ENCODE measurements around the gene LMF1. TPM values are rescaled to one million over a fixed set of nuclear protein-coding genes. Genes with fewer than 3 reads are reported as not detected.
"Not testable (repeated sequence)": the region's sequence is repeated elsewhere in the genome, so short reads cannot be mapped to it uniquely, and the experiment has no call there.

LMF1 gene
- total RNA-seq, 1 donor from 2014 or later: 14.3 TPM

GRCh38 chr16:866252-866896 is 104.4 kb downstream of the LMF1 start:
- DNase-seq (ENCODE audit: low spot score): no peak
- Mint-ChIP-seq H3K4me3 (ENCODE audit: low read depth) (no peak overlapping the region), H3K9me3 (peaks cover 3% of the 10 kb centered on the region), H3K27ac (no peak overlapping the region), H3K27me3 (ENCODE audit: low read depth) (no peaks in the 10 kb centered on the region), H3K4me1 (ENCODE audit: low read depth) (no peaks in the 10 kb centered on the region), H3K36me3 (ENCODE audit: low read depth) (no peaks in the 10 kb centered on the region)
- intact Hi-C loops (cut with micrococcal nuclease): no loop called here

GRCh38 chr16:865026-865425 is 105.8 kb downstream of the LMF1 start:
- no peak overlapping the region for H3K27ac Mint-ChIP-seq
- H3K9me3 Mint-ChIP-seq: peaks cover 11% of the 10 kb centered on the region
- H3K36me3 Mint-ChIP-seq (ENCODE audit: low read depth): peaks cover 4% of the 10 kb centered on the region
- DNase-seq (ENCODE audit: low spot score): no peak
- no peak overlapping the region for H3K4me3 Mint-ChIP-seq (ENCODE audit: low read depth)
- H3K27me3 Mint-ChIP-seq (ENCODE audit: low read depth): no peaks in the 10 kb centered on the region
- intact Hi-C loops (cut with micrococcal nuclease): no loop called here
- H3K4me1 Mint-ChIP-seq (ENCODE audit: low read depth): no peaks in the 10 kb centered on the region

DNA sequence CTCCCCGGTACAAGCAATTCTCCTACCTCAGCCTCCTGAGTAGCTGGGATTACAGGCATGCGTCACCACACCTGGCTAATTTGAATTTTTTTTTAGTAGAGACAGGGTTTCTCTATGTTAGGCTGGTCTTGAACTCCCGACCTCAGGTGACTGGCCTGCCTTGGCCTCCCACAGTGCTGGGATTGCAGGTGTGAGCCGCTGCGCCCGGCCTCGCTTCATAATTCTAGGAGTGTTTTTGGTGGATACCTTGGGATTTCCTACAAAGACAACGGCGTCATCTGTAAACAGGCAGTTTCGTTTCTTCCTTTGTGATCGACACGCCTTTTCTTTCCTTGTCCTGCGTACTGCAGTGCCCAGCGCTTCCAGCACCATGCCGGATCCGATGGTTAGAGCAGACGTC is 109.3 kb downstream of the LMF1 start:
- H3K4me1 Mint-ChIP-seq (ENCODE audit: low read depth): no peaks in the 10 kb centered on the region
- intact Hi-C loops (cut with micrococcal nuclease): no loop called here
- no peak overlapping the region for H3K27ac Mint-ChIP-seq
- H3K4me3 Mint-ChIP-seq (ENCODE audit: low read depth): no peak overlapping the region
- DNase-seq (ENCODE audit: low spot score): no peak
- no peaks in the 10 kb centered on the region for H3K27me3 Mint-ChIP-seq (ENCODE audit: low read depth)
- H3K9me3 Mint-ChIP-seq: peaks cover 21% of the 10 kb centered on the region
- H3K36me3 Mint-ChIP-seq (ENCODE audit: low read depth): peaks cover 8% of the 10 kb centered on the region

GRCh38 chr16:860891-861290 is 109.9 kb downstream of the LMF1 start:
- Mint-ChIP-seq H3K4me1 (ENCODE audit: low read depth) (no peaks in the 10 kb centered on the region), H3K4me3 (ENCODE audit: low read depth) (no peak overlapping the region), H3K27me3 (ENCODE audit: low read depth) (no peaks in the 10 kb centered on the region), H3K36me3 (ENCODE audit: low read depth) (peaks cover 8% of the 10 kb centered on the region), H3K9me3 (peaks cover 23% of the 10 kb centered on the region), H3K27ac (no peak overlapping the region)
- DNase-seq (ENCODE audit: low spot score): no peak
- intact Hi-C loops (cut with micrococcal nuclease): no loop called here

DNA sequence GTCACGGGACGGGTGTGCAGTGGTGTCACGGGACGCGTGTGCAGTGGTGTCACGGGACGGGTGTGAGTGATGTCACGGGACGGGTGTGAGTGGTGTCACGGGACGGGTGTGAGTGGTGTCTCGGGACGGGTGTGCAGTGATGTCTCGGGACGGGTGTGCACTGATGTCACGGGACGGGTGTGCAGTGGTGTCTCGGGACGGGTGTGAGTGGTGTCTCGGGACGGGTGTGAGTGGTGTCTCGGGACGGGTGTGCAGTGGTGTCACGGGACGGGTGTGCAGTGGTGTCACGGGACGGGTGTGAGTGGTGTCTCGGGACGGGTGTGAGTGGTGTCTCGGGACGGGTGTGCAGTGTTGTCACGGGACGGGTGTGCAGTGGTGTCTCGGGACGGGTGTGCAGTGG is 111.8 kb downstream of the LMF1 start:
- H3K27ac Mint-ChIP-seq; DNase-seq (ENCODE audit: low spot score); H3K27me3 Mint-ChIP-seq (ENCODE audit: low read depth); intact Hi-C loops (cut with micrococcal nuclease); H3K4me3 Mint-ChIP-seq (ENCODE audit: low read depth); H3K36me3 Mint-ChIP-seq (ENCODE audit: low read depth); H3K4me1 Mint-ChIP-seq (ENCODE audit: low read depth): not testable (repeated sequence)
- H3K9me3 Mint-ChIP-seq: peaks cover 26% of the 10 kb centered on the region

- peaks cover 26% of the 10 kb centered on the region for H3K9me3 Mint-ChIP-seq
- H3K27me3 Mint-ChIP-seq (ENCODE audit: low read depth); H3K36me3 Mint-ChIP-seq (ENCODE audit: low read depth); H3K27ac Mint-ChIP-seq; intact Hi-C loops (cut with micrococcal nuclease); H3K4me3 Mint-ChIP-seq (ENCODE audit: low read depth); DNase-seq (ENCODE audit: low spot score); H3K4me1 Mint-ChIP-seq (ENCODE audit: low read depth): not testable (repeated sequence)
These were observed 112.3 kb downstream of the LMF1 start for GRCh38 chr16:858441-858840.

DNA sequence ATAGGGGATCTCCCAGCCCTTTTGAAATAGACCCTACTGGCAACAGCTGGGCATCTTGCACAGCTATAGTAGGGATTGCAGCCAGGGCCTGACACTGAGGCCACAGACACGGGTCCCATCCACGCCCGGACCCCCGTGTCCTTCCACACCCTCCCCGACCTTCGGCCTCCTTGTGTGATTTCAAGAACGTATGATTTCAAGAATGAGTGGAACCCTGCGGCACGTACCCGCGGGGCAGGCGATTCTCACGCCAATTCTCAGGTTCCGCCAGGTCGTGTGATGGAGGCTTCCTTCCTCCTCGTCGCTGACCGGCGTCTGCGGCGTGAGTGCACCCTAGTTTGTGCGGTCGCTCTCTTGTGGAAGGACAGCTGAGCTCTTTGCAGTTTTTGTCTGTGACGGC is 114.0 kb downstream of the LMF1 start:
- peaks cover 23% of the 10 kb centered on the region for H3K9me3 Mint-ChIP-seq
- no peaks in the 10 kb centered on the region for H3K27me3 Mint-ChIP-seq (ENCODE audit: low read depth)
- intact Hi-C loops (cut with micrococcal nuclease): no loop called here
- no peak overlapping the region for H3K4me3 Mint-ChIP-seq (ENCODE audit: low read depth)
- H3K27ac Mint-ChIP-seq: no peak overlapping the region
- no peak for DNase-seq (ENCODE audit: low spot score)
- H3K36me3 Mint-ChIP-seq (ENCODE audit: low read depth): peaks cover 8% of the 10 kb centered on the region
- H3K4me1 Mint-ChIP-seq (ENCODE audit: low read depth): no peaks in the 10 kb centered on the region

- H3K27ac Mint-ChIP-seq: no peak overlapping the region
- H3K9me3 Mint-ChIP-seq: peaks cover 24% of the 10 kb centered on the region
- peaks cover 8% of the 10 kb centered on the region for H3K36me3 Mint-ChIP-seq (ENCODE audit: low read depth)
- no peaks in the 10 kb centered on the region for H3K27me3 Mint-ChIP-seq (ENCODE audit: low read depth)
- H3K4me3 Mint-ChIP-seq (ENCODE audit: low read depth): no peak overlapping the region
- H3K4me1 Mint-ChIP-seq (ENCODE audit: low read depth): no peaks in the 10 kb centered on the region
- intact Hi-C loops (cut with micrococcal nuclease): no loop called here
- DNase-seq (ENCODE audit: low spot score): no peak
These were observed 114.7 kb downstream of the LMF1 start for GRCh38 chr16:856101-856500.

DNA sequence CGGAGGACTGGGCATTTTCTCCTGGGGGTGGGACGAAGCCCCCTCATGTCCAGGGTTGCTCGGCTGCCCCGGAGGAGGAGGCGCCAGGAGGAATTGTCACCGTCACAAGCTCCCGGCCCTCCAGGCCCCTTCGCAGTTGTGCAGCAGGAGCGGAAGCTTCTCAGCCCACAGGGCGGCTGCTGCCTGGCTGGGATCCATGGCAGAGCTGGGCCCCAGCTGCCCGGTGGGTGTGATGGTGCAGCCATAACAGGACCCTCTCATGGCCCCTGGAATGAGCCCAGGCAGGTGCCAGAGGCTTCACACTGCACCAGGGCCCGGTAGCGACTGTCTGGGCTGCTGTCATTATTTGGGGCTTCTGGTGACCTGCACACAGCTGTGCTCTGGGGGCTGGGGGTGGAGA is 115.3 kb downstream of the LMF1 start:
- H3K4me1 Mint-ChIP-seq (ENCODE audit: low read depth): no peaks in the 10 kb centered on the region
- DNase-seq (ENCODE audit: low spot score): no peak
- intact Hi-C loops (cut with micrococcal nuclease): no loop called here
- no peak overlapping the region for H3K27ac Mint-ChIP-seq
- peaks cover 5% of the 10 kb centered on the region for H3K36me3 Mint-ChIP-seq (ENCODE audit: low read depth)
- no peak overlapping the region for H3K4me3 Mint-ChIP-seq (ENCODE audit: low read depth)
- H3K9me3 Mint-ChIP-seq: peaks cover 24% of the 10 kb centered on the region
- no peaks in the 10 kb centered on the region for H3K27me3 Mint-ChIP-seq (ENCODE audit: low read depth)

DNA sequence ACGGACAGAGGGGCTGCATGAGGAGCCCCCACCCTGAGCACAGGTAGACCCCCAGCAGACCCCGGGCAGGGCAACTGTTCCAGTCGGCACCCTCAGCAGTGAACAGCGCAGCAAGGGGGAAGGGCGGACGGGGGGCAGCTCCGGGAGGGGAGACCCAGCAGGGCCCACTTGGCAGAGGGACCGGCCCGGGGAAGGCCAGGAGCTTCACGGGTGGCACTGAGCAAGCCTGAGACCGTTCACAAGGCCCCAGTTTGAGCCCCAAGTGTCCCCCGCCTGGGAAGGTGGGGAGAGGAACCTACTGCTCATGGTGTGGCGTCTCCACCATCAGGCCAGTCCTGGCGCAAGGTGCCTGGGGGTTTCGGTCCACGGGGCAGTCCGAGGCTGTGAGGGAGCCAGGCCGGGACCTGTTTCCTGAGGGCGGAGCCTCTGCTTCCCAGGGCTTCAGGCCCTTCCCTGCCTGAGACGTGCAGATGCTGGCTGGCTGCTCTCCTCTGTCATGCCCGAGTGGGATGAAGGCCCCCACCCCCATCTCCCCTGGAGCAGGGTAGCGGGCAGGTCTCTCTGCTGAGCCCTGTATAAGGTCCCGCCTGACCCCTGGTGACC is 115.9 kb downstream of the LMF1 start:
- Mint-ChIP-seq H3K27ac (no peak overlapping the region), H3K9me3 (peaks cover 27% of the 10 kb centered on the region), H3K36me3 (ENCODE audit: low read depth) (peaks cover 3% of the 10 kb centered on the region), H3K4me1 (ENCODE audit: low read depth) (no peaks in the 10 kb centered on the region), H3K4me3 (ENCODE audit: low read depth) (no peak overlapping the region), H3K27me3 (ENCODE audit: low read depth) (no peaks in the 10 kb centered on the region)
- DNase-seq (ENCODE audit: low spot score): no peak
- intact Hi-C loops (cut with micrococcal nuclease): no loop called here

DNA sequence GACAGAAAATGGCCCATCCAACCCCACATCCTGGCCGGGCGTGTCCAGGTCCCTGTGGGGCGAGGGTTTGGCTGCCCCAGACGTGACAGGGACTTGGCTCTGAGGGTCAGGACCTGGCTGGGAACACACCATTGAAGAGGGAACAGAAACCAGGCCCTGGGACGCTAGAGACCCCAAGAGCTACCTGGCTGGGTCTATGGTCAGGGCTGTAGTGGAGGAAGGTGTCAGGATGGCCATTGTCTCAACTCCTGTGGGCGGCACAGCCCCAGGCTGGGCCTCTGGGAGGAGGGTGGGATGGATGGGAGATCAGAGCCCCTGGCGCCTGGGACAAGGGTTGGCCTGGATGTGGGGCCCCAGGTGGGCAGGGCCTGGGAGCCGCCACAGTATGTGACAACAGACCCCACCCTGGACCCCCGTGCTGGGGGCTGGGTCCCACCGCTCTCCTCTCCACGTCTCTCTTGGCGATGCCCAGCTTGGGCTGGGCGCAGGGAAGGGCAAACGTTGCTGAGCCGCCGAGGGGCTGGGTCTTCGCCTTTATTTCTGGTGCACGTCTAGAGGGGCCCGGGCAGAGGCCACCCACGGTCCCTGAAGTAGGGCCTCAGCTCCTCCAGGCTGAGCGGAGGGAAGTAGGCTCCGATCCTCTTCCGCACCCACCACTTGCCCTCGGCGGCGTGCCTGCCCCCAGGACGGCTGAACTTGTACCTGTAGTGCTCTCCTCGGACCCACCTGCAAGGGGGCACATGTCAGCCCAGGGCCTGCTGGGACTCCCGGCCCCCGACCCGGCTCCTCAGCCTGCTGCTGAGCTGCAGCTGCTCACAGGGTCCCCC is 116.6 kb downstream of the LMF1 start:
- Mint-ChIP-seq H3K27me3 (ENCODE audit: low read depth) (no peaks in the 10 kb centered on the region), H3K4me3 (ENCODE audit: low read depth) (no peak overlapping the region), H3K9me3 (peaks cover 26% of the 10 kb centered on the region), H3K4me1 (ENCODE audit: low read depth) (no peaks in the 10 kb centered on the region), H3K27ac (no peak overlapping the region), H3K36me3 (ENCODE audit: low read depth) (no peaks in the 10 kb centered on the region)
- intact Hi-C loops (cut with micrococcal nuclease): no loop called here
- DNase-seq (ENCODE audit: low spot score): no peak

GRCh38 chr16:853306-853705 is 117.5 kb downstream of the LMF1 start:
- no peak overlapping the region for H3K27ac Mint-ChIP-seq

More at GRCh38 chr16:853306-853705, 117.5 kb downstream of the LMF1 start:
- no peaks in the 10 kb centered on the region for H3K27me3 Mint-ChIP-seq (ENCODE audit: low read depth)
- no peaks in the 10 kb centered on the region for H3K4me1 Mint-ChIP-seq (ENCODE audit: low read depth)
- H3K9me3 Mint-ChIP-seq: peaks cover 26% of the 10 kb centered on the region
- intact Hi-C loops (cut with micrococcal nuclease): no loop called here
- no peak for DNase-seq (ENCODE audit: low spot score)
- no peaks in the 10 kb centered on the region for H3K36me3 Mint-ChIP-seq (ENCODE audit: low read depth)
- H3K4me3 Mint-ChIP-seq (ENCODE audit: low read depth): no peak overlapping the region
